22Rv1 (cell line): ENCODE measurements around the gene DUSP16.

Experiments used
- H3K27ac ChIP-seq: fragments of 450-650 bp; 2 replicates; pipeline ENCODE4 v1.5.1; 2017
- ZFX ChIP-seq: fragments of 450-650 bp; IDR thresholded peaks from 2 replicates; pipeline ENCODE4 v1.6.1; 2017; ENCODE audit warnings: antibody characterized with exemption, borderline replicate concordance
- TF ChIP-seq, protein P1 (sequence below): fragments of 450-650 bp; IDR thresholded peaks from 2 replicates; pipeline ENCODE4 v1.5.1; 2017; ENCODE audit warnings: mild to moderate bottlenecking

The DUSP16 gene

DNA sequence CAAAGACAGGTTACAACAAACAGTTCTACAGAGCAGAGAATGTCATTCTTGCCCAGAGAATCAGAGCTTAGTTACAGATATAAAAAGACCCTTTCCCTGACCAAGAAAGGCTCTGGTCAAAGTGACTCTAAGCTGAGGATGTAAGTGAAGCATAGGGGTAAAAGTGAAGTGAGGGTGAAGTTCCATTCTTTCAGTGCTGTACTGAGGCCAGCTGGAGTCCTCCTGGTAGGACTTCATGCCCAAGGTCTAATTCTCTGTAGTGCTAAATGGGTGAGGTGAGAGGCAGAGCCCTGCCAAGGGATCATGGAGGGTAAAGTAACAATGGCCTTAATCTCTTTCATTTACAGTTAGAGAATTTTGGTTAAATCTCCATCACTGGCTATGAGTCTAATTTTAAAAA, 38.5 kb downstream of the DUSP16 start:
- TF ChIP-seq ZFX, result no peak
- TF ChIP-seq, protein P1, sequence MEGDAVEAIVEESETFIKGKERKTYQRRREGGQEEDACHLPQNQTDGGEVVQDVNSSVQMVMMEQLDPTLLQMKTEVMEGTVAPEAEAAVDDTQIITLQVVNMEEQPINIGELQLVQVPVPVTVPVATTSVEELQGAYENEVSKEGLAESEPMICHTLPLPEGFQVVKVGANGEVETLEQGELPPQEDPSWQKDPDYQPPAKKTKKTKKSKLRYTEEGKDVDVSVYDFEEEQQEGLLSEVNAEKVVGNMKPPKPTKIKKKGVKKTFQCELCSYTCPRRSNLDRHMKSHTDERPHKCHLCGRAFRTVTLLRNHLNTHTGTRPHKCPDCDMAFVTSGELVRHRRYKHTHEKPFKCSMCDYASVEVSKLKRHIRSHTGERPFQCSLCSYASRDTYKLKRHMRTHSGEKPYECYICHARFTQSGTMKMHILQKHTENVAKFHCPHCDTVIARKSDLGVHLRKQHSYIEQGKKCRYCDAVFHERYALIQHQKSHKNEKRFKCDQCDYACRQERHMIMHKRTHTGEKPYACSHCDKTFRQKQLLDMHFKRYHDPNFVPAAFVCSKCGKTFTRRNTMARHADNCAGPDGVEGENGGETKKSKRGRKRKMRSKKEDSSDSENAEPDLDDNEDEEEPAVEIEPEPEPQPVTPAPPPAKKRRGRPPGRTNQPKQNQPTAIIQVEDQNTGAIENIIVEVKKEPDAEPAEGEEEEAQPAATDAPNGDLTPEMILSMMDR, result no peak

DNA sequence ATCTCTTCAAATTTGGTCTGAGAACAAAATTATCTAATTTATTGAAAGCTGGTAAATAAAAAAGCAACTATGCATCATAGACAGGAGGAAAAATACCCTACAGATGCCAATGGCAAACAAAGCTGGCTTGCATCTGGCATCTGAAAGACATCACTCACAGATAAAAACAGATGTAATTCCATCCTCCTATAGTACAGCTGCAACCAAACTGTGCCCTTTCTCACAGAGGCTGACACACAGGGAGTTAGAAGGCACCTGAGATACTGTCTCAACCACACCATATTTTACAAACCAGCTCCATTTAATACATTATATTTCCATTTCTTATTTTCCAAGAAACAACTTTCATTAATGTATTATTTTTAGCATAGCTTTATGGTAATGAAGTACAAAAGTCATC, 39.4 kb downstream of the DUSP16 start:
- H3K27ac ChIP-seq, result peak overlapping the region; percentile 47
- no peak for TF ChIP-seq ZFX
- TF ChIP-seq, protein P1, result no peak

More for the DNA sequence above, 38.5 kb downstream of the DUSP16 start:
- H3K27ac ChIP-seq, result peak overlapping the region; percentile 47

DNA sequence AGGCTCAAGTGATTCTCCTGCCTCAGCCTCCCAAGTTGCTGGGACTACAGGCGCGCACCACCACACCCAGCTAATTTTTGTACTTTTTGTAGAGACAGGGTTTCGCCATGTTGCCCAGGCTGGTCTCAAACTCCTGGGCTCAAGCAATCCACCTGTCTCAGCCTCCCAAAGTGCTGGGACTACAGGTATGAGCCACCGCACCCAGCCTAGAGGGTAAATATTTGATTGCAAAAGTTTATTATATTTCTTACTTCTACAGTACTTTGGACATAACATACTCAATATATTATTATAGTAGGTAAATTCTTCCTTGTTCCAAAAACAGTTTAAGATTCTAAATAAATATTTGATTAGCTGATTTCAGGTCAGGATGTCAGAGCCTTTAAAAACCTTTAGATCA, 40.0 kb downstream of the DUSP16 start:
- peak overlapping the region; percentile 47 for H3K27ac ChIP-seq

DNA sequence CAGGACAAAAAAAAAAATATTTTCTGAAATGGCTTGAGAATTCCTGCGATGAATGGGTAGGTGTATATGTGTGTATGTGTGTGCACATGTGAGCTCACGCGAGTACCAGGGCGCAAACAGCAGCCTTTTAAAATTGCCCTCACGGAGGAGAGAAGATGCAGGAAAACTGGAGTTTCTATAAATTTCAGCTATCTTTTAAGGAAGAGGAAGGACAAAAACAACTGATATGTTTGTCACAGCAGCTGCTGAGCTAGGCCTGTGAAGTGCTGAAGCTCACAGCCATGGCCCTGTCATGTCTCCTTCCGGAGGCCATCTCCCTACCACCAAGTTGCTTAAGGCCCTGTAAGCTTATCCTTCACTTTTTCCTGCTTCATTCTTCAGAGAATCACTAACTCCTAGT, 40.8 kb downstream of the DUSP16 start:
- H3K27ac ChIP-seq, result peak overlapping the region; percentile 47
- TF ChIP-seq, protein P1, result no peak
- TF ChIP-seq ZFX, result no peak

DNA sequence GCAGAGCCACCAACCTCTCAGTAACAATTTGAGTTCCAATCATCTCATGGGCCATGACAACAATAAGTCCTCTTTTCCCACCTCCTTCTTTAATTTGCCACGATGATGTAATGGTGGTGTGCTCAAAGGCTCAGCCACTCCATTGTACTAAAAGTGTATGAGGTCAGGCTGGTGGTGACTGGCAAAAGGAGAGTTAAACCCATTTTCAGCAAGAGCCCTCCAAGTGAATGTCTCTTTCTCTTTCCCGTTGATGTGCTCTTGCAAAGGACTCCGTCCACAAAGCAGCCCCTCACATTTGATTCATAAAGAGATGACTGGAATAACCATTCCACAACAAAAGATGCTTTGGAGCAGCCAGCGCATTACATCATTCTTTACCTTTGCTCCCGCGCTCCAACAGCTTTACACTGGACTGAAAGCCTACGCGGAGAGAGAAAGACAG, 41.6 kb downstream of the DUSP16 start:
- TF ChIP-seq, protein P1, result no peak
- TF ChIP-seq ZFX, result no peak
- no peak overlapping the region for H3K27ac ChIP-seq

DNA sequence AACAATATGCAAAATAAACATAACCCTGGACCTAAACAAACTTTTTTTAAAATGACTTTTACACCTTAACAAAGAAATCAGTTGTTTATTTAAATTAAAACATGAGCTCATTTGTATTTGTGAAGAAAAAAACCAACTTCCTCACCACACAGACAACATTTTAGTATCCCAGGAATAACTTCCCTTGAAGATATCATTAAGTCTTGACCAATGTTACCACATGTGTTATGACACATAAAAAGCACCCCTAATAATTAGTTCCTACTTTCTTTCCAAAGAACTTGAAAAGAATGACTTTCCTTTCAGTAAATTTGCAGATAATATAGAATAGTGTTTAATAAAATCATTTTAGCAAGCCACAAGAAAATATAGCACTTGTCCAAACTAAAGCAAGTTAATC, 42.4 kb downstream of the DUSP16 start:
- TF ChIP-seq, protein P1, result no peak
- TF ChIP-seq ZFX, result no peak

DNA sequence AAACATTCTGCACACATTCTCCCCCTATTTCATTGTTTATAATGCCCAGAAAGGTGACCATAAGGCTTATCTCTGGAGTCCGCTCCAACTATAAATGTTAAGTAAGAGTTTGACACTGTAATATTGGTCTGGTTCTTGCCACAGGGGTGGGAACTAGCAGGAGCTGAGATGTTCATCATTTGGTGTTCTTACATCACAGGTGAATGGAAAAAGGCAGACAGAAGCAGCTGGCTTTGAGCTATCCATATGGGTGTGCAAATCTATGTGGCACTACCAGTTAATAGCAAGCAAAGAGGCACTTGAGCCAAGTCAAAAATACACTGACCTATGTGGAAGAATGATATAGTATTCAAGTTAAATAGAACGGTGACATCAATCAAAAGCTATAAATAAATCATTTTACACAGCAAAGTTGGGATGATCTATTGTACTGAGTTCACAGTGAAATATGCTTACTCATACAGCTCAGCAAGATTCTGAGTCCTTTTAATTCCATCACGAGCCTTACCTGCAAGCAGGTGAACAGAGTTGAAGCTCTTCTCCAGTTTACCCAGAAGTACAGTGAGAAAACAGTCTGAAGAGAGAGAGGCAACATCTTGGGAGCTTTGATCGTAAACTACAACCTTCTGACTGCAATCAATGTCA, 43.2 kb downstream of the DUSP16 start:
- peak overlapping the region; percentile 17; the same call in 1 of the 2 replicates for H3K27ac ChIP-seq
- TF ChIP-seq ZFX, result no peak
- TF ChIP-seq, protein P1, result no peak

More for the DNA sequence above, 42.4 kb downstream of the DUSP16 start:
- H3K27ac ChIP-seq, result no peak overlapping the region

DNA sequence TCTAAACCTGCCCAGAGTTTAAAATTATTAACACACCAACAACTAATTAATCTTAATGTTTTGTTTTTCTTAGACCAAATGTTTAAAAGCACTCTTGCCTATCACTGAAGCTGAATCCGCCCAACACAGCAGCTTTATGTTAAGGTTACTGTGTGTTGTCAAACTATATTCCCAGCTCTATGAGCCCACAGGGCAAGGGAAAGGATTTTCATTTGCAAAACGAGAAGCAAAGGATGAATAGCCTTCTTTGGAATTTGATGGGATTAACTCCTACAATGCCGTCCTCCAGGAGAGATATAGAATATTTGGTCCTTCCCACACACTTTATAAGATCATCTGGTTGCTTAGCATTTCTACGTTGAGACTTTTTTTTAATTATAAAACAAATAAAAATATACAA, 43.7 kb downstream of the DUSP16 start:
- H3K27ac ChIP-seq, result no peak overlapping the region; the same call in 1 of the 2 replicates
- TF ChIP-seq, protein P1, result no peak
